ENCODE measurements around the gene PDE4C. TPM values are rescaled to one million over a fixed set of nuclear protein-coding genes. Genes with fewer than 3 reads are reported as not detected.

PDE4C gene
- total RNA-seq, 1 donor, result under 0.01 TPM

DNA sequence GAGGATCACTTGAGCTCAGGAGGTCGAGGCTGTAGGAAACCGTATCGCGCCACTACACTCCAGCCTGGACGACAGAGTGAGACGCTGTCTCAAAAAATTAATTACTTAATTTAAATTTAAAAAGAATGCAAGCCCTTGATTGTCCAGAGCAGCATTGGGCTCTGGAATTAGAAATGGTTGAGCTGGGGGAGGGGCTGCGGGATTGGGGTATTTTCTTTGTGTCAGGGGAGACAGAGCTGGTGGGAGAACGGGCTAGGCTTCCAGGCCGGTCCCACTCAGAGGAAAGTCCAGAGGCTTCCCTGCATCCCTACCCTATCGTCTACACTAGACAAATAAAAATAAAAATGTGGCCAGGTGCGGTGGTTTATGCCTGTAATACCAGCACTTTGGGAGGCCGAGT, 20.2 kb downstream of the PDE4C start:
- peak overlapping the region; percentile 97 for H3K27ac ChIP-seq (ENCODE audit: low read depth, low read length)
- H3K9me3 ChIP-seq (ENCODE audit: low read depth, low read length), result no peaks in the 10 kb centered on the region
- H3K36me3 ChIP-seq (ENCODE audit: insufficient read depth, low read length), result no peaks in the 10 kb centered on the region
- peaks cover 24% of the 10 kb centered on the region for H3K4me1 ChIP-seq (ENCODE audit: insufficient read depth, low read length)
- H3K27me3 ChIP-seq (ENCODE audit: insufficient read depth, low read length), result no peaks in the 10 kb centered on the region
- no peak overlapping the region for H2AFZ ChIP-seq (ENCODE audit: low read length)
- DNase-seq (ENCODE audit: insufficient read length, low spot score, missing footprints), result no peak
- peaks cover 14% of the 10 kb centered on the region for H4K20me1 ChIP-seq (ENCODE audit: insufficient read depth, low read length)
- TF ChIP-seq, protein P1, sequence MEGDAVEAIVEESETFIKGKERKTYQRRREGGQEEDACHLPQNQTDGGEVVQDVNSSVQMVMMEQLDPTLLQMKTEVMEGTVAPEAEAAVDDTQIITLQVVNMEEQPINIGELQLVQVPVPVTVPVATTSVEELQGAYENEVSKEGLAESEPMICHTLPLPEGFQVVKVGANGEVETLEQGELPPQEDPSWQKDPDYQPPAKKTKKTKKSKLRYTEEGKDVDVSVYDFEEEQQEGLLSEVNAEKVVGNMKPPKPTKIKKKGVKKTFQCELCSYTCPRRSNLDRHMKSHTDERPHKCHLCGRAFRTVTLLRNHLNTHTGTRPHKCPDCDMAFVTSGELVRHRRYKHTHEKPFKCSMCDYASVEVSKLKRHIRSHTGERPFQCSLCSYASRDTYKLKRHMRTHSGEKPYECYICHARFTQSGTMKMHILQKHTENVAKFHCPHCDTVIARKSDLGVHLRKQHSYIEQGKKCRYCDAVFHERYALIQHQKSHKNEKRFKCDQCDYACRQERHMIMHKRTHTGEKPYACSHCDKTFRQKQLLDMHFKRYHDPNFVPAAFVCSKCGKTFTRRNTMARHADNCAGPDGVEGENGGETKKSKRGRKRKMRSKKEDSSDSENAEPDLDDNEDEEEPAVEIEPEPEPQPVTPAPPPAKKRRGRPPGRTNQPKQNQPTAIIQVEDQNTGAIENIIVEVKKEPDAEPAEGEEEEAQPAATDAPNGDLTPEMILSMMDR (IDR thresholded peaks at IDR 0.05; ENCODE audit: extremely low read depth, low read depth, low read length), result no peak
- peak overlapping the region; percentile 82 for H3K4me2 ChIP-seq (ENCODE audit: insufficient read depth, low read length)
- peaks cover 16% of the 10 kb centered on the region for H3K79me2 ChIP-seq (ENCODE audit: insufficient read depth, low read length)
- no peak overlapping the region for H3K4me3 ChIP-seq (ENCODE audit: insufficient read depth, low read length)

DNA sequence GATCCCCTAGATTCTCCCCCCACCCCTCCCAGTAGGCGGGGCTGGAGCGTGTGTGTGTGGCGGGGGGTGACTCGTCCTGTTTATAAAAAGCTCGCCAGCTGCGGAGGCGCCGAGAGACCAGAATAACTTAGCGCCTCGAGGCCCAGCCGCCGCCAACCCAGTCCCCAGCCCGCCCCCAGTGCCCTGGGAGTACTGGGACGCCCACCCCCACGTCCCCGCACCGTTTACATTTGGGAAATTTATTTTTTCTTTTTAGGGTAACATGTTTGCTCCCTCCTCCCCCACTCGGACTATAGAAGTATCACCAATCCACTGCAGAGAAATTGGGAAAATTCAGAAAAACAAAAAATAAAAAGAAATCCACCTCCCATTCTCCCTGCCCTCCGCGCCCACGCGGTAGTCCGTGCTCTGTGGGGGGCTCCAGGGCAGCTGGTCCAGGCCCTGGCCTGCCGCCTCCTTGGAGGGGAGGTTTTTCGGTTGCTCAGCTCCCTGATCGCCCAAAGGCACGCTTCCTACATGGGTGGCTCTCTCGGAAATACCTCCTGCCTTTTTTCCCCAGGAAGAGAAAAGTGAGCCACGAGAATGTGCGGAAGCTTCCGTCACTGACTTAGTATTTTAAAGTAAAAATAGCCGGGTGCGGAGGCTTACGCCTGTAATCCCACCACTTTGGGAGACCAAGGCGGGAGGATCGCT, 20.9 kb downstream of the PDE4C start:
- Histone ChIP-seq H3K27me3 (ENCODE audit: insufficient read depth, low read length) (no peaks in the 10 kb centered on the region), H3K27ac (ENCODE audit: low read depth, low read length) (peak overlapping the region; percentile 97), H3K79me2 (ENCODE audit: insufficient read depth, low read length) (peaks cover 16% of the 10 kb centered on the region), H3K4me3 (ENCODE audit: insufficient read depth, low read length) (peak overlapping the region; percentile 81), H3K9me3 (ENCODE audit: low read depth, low read length) (no peaks in the 10 kb centered on the region), H2AFZ (ENCODE audit: low read length) (peak overlapping the region; percentile 69), H4K20me1 (ENCODE audit: insufficient read depth, low read length) (peaks cover 14% of the 10 kb centered on the region), H3K36me3 (ENCODE audit: insufficient read depth, low read length) (peaks cover 1% of the 10 kb centered on the region), H3K4me2 (ENCODE audit: insufficient read depth, low read length) (peak overlapping the region; percentile 82), H3K4me1 (ENCODE audit: insufficient read depth, low read length) (peaks cover 24% of the 10 kb centered on the region)
- TF ChIP-seq, protein P1 (IDR thresholded peaks at IDR 0.05; ENCODE audit: extremely low read depth, low read depth, low read length), result no peak
- peak; percentile 93 for DNase-seq (ENCODE audit: insufficient read length, low spot score, missing footprints)

DNA sequence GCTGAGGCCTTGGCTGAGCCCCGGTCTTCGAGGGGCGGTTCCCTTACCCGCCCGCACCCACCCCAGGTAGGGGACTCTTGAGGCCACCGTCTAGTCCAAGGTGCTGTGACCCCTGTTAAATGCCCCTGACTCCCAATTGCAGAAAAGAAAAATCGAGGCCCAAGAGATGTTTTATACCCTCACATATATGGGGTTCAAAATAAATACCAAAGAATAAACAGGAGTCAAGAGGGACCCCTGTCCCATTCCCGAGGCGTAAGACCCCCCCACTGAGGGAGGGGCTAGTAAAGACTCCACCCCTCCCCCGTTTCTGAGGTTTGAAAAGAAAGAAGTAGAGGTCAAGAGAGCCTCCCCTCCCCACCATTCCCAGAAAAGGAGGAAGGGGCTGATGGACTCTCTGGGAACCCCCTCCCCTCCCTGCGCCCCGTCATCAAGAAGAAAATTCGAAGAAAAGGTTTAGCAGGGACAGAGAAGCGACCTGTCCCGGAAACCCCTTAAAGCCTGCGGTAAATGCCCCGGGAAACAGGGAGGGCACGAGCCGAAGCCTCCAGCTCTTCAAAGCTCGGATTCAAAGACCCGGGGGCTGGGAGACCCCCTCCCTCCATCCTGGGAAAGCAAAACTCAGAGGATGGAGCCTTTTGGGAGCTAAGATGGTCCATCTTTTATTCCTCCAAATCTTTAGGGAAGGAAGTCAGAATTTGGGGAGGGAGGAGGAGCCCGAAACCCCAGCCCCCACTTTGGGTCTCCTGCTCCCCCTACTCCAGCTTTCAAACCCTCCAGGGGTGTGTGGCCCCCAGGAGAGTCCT, 21.6 kb downstream of the PDE4C start:
- Histone ChIP-seq H3K27ac (ENCODE audit: low read depth, low read length) (peak overlapping the region; percentile 97), H3K27me3 (ENCODE audit: insufficient read depth, low read length) (no peaks in the 10 kb centered on the region), H3K4me3 (ENCODE audit: insufficient read depth, low read length) (peak overlapping the region; percentile 81), H3K4me2 (ENCODE audit: insufficient read depth, low read length) (peak overlapping the region; percentile 82), H3K36me3 (ENCODE audit: insufficient read depth, low read length) (peaks cover 2% of the 10 kb centered on the region), H4K20me1 (ENCODE audit: insufficient read depth, low read length) (peaks cover 14% of the 10 kb centered on the region), H3K4me1 (ENCODE audit: insufficient read depth, low read length) (peaks cover 24% of the 10 kb centered on the region), H3K9me3 (ENCODE audit: low read depth, low read length) (no peaks in the 10 kb centered on the region), H2AFZ (ENCODE audit: low read length) (peak overlapping the region; percentile 69), H3K79me2 (ENCODE audit: insufficient read depth, low read length) (peaks cover 16% of the 10 kb centered on the region)
- no peak for DNase-seq (ENCODE audit: insufficient read length, low spot score, missing footprints)
- TF ChIP-seq, protein P1 (IDR thresholded peaks at IDR 0.05; ENCODE audit: extremely low read depth, low read depth, low read length), result no peak

DNA sequence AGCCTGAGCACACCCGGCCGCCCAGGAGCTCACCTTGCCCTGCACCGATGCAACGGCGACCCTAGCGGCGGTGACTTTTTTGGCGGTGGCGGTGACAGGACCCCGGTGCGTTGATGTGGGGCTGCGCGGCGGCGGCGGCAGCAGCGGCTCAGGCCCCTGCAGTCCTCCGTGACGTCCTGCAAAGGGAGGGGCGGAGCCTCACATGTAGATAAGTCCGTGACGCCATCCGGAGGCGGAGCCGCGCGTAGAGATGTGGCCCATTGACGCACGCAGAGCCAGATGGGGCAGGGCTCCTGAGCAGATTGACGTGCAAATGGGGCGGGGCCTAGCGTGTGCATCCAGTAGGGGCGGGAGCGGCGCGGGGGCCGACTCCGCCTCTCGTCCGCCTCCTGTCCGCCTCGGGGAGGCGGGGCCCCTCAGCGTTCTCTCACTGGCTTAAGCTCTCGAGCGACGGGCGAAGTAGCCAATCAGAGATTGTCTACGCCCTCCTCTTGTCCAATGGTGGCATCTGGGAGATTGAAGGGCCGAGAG, 22.3 kb downstream of the PDE4C start, which contains the start of gene RAB3A:
TSS of gene RAB3A (minus strand) at position 180 of the 531 bp plus-strand sequence. CDS start 1,302 bp downstream, outside the sequence.
- peaks cover 24% of the 10 kb centered on the region for H3K4me1 ChIP-seq (ENCODE audit: insufficient read depth, low read length)
- H4K20me1 ChIP-seq (ENCODE audit: insufficient read depth, low read length), result peaks cover 14% of the 10 kb centered on the region
- peak within 1 kb of the TSS; percentile 97 for H3K27ac ChIP-seq (ENCODE audit: low read depth, low read length)
- peak; percentile 99 for DNase-seq (ENCODE audit: insufficient read length, low spot score, missing footprints)
- peak within 1 kb of the TSS; percentile 93 for H3K4me3 ChIP-seq (ENCODE audit: insufficient read depth, low read length)
- no peaks in the 10 kb centered on the region for H3K27me3 ChIP-seq (ENCODE audit: insufficient read depth, low read length)
- H3K9me3 ChIP-seq (ENCODE audit: low read depth, low read length), result no peaks in the 10 kb centered on the region
- peak within 1 kb of the TSS; percentile 95 for H3K4me2 ChIP-seq (ENCODE audit: insufficient read depth, low read length)
- H3K36me3 ChIP-seq (ENCODE audit: insufficient read depth, low read length), result peaks cover 2% of the 10 kb centered on the region
- H2AFZ ChIP-seq (ENCODE audit: low read length), result peak within 1 kb of the TSS; percentile 82
- TF ChIP-seq, protein P1 (IDR thresholded peaks at IDR 0.05; ENCODE audit: extremely low read depth, low read depth, low read length), result no peak
- H3K79me2 ChIP-seq (ENCODE audit: insufficient read depth, low read length), result peaks cover 16% of the 10 kb centered on the region

Measured in osteoblast (primary cell).